Stimulated activated CD4-positive, alpha-beta T cell treated with anti-CD3 and anti-CD28 coated beads, Interleukin-12 subunit alpha, Interleukin-12 subunit beta, amount 100 ng/mL, for 4 hours (primary cell): ENCODE data around the gene RNASEH2C.
"Not testable (repeated sequence)": the region's sequence is repeated elsewhere in the genome, so short reads cannot be mapped to it uniquely, and the experiment has no call there.

Source experiments
- DNase-seq: peaks from one replicate; pipeline ENCODE4 v3.0.0-alpha.2; 2020

Gene RNASEH2C

GRCh38 chr11:65716774-65717405, 3.7 kb downstream of the RNASEH2C start:
- DNase-seq: no peak

- DNase-seq: no peak
These were observed 4.3 kb downstream of the RNASEH2C start for GRCh38 chr11:65716302-65716701.

- no peak for DNase-seq
These were observed 6.2 kb downstream of the RNASEH2C start for GRCh38 chr11:65714433-65714832.

GRCh38 chr11:65713212-65713969, 7.2 kb downstream of the RNASEH2C start:
- no peak for DNase-seq

- DNase-seq: no peak
These were observed 7.9 kb downstream of the RNASEH2C start for GRCh38 chr11:65712633-65713076.

- DNase-seq: peak; percentile 97
These were observed 8.6 kb downstream of the RNASEH2C start, which contains the start of gene KAT5 for GRCh38 chr11:65711785-65712632. KAT5 (plus strand) TSS chr11:65712252; CDS start chr11:65712268, 16 bp downstream.

GRCh38 chr11:65710421-65710820, 10.2 kb downstream of the RNASEH2C start:
- DNase-seq: no peak

- no peak for DNase-seq
These were observed 10.9 kb downstream of the RNASEH2C start for GRCh38 chr11:65709661-65710060.

GRCh38 chr11:65708451-65708850, 12.1 kb downstream of the RNASEH2C start:
- DNase-seq: no peak

- not testable (repeated sequence) for DNase-seq
These were observed 13.6 kb downstream of the RNASEH2C start for GRCh38 chr11:65707002-65707401.

GRCh38 chr11:65706303-65706763, 14.3 kb downstream of the RNASEH2C start:
- DNase-seq: peak; percentile 66

GRCh38 chr11:65703846-65704245, 16.8 kb downstream of the RNASEH2C start:
- DNase-seq: no peak

- DNase-seq: no peak
These were observed 18.9 kb downstream of the RNASEH2C start for GRCh38 chr11:65701686-65702085.

GRCh38 chr11:65700399-65700798, 20.2 kb downstream of the RNASEH2C start:
- DNase-seq: no peak

- no peak for DNase-seq
These were observed 21.3 kb downstream of the RNASEH2C start for GRCh38 chr11:65699306-65699705.

GRCh38 chr11:65698205-65698604, 22.4 kb downstream of the RNASEH2C start:
- DNase-seq: no peak

GRCh38 chr11:65696802-65697552, 23.6 kb downstream of the RNASEH2C start:
- no peak for DNase-seq

- DNase-seq: no peak
These were observed 24.9 kb downstream of the RNASEH2C start for GRCh38 chr11:65695459-65696241.

- no peak for DNase-seq
These were observed 28.2 kb downstream of the RNASEH2C start for GRCh38 chr11:65692367-65692766.

- DNase-seq: not testable (repeated sequence)
These were observed 28.8 kb downstream of the RNASEH2C start for GRCh38 chr11:65691847-65692246.

- DNase-seq: no peak
These were observed 34.6 kb downstream of the RNASEH2C start for GRCh38 chr11:65685981-65686380.

- DNase-seq: not testable (repeated sequence)
These were observed 37.1 kb downstream of the RNASEH2C start for GRCh38 chr11:65683480-65683879.
